Activated CD4-positive, alpha-beta T cell treated with anti-CD3 and anti-CD28 coated beads for 4 hours (primary cell): ENCODE data around the gene CDH23.

Source experiments
- DNase-seq, 2 donors: peaks; one replicate each; pipeline ENCODE4 v3.0.0-alpha.2; 2020

CDH23 gene

DNA sequence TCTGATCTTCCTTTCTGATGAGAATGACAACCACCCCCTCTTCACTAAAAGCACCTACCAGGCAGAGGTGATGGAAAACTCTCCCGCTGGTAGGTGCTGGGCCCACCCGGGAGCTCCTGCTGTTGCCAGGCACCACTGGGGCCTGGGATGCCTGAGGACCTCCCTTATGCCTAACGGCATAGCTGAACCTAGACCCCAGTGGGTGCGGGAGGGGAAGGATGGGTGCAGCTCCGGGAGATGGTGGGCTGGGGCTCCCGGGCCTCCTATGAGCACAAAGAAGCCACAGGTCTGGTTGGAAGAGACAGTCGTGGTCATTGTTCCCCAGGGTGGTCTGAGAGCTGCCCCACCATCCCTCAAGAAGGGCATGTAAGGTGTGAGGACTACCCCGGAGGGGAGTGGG lies 392.2 kb downstream of the CDH23 start:
- no peak for DNase-seq

DNA sequence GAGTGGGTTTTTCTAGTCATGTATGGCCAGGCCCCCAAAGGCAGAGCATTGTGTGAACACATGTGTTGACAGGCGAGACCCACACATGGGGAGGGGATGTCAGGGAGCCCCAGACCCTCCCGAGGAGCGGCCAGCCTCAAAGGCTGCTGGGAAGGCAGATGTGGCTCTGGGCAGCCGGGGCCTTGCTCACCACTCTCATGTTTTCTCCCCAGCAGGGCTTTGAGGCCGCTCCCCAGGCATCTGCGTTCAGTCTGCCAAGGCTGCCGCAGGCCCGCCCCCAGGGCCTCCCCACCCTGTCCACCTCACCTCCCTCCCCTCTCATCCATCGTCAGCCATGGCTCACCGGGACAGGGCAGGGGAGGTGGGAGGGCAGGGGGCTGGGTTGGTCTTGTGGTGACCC lies 393.2 kb downstream of the CDH23 start:
- no peak for DNase-seq

DNA sequence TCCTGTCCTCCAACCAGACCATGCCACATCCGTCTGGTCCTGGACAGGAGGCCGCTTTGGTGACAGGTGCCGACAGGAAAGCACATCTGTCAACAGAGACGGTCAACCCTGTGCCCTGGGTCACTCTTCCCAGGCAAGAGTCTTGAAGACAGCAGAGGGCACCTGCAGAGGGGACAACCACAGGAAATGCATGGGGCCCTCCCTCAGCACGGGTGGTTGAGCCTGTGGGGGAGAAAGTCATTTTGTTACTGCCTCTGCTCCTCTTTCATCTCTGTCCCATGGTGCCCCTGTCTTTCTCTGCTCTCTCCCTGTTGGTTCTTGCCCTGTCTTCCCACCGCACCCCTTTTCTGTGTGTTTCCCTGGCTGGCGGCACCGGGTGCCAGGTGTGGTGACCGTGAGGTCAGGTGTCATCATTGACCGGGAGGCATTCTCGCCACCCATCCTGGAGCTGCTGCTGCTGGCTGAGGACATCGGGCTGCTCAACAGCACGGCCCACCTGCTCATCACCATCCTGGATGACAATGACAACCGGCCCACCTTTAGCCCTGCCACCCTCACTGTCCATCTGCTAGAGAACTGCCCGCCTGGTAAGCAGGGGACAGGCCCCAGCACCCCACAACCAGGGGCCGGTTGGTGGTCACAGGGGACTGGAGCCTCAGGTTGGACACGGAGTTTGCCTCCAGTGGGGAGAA lies 394.2 kb downstream of the CDH23 start:
- DNase-seq, result no peak

DNA sequence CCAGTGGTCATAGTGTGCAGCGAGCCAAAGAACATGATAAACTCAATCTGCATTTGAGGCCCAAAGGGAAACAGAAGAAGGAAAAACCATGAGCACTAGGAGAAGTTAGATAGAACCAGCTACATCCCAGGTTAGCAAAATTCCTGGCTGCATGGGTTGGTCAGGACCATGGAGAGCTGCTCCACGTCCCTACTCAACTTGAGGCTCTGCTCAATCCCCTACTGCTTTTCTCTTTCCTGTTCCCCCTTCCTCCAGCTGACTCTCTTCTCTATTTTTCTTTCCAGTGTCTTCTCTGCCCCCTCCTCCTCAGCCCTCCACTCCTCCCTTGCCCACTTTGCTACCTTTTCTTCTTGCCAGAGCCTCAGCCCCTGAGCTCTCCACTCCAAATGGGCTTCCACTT lies 398.5 kb downstream of the CDH23 start:
- DNase-seq, result no peak

DNA sequence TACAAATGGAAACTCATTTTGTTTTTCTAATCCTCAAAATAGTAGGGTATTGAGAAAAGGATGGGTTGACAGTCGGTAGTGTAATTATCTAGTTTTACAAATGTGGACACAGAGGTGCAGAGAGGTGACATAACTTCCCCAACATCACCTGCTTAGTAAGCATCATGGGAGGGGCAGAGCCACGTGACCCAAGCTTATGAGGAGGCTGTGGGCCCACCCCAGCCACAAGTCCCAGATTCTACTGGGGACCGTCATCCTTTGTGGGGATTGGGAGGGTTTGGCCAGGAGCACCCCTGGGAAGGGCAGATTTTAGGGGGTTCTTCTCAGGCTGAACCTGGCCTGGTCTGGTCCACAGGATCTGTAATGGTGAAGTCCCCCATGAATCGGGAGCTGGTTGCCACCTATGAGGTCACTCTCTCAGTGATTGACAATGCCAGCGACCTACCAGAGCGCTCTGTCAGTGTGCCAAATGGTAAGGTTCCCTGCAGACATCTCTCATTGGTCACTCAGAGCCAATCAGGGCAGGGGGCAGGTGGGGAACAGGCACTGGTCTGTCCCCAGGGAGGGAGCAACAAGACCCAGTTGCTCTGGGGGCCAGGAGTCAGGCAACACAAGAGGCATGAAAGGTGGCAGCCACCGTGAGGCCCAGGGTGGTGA lies 400.2 kb downstream of the CDH23 start:
- DNase-seq, result no peak

DNA sequence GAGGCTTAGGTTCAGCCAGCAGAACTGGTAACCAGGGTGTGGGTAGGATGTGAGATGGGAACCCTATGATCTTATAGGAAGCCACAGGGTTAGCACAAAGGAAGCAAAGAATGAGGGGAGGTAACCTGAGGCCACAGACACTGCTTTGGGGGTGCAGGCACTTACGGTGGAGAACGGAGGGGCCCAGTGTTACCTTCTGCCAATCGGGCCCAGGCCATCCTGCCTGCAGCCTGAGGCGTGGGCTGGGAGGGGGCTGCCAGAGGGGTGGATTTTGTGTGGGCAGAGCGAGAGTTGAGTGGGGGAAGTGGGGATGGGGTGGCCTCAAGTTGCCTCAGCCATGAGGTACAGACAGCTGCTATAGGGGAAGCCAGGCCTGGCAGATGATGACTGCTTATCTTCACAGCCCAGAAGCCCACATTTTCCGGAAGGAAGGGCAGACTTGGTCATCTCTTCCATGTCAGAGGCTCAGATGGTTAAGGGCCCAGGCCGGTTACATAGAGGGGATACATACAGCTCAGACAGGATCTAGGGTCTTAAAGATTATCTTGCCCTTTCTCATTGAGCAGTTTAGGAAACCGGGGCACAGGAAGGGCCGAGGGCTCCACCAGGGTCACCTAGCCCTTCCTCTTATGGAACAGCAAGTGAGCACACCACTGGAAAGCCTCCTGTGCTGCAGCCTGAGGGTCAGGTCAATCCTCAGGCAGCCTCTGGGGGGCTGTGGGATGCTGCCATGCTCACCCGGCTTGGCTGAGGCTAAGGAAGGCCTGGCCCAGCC lies 401.0 kb downstream of the CDH23 start:
- no peak for DNase-seq

DNA sequence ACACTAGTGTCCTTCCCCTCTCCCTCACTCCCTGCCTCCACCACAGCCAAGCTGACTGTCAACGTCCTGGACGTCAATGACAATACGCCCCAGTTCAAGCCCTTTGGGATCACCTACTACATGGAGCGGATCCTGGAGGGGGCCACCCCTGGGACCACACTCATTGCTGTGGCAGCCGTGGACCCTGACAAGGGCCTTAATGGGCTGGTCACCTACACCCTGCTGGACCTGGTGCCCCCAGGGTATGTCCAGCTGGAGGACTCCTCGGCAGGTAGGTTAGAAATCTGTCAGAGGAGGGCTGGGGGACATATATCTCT lies 401.5 kb downstream of the CDH23 start:
- DNase-seq, result no peak

DNA sequence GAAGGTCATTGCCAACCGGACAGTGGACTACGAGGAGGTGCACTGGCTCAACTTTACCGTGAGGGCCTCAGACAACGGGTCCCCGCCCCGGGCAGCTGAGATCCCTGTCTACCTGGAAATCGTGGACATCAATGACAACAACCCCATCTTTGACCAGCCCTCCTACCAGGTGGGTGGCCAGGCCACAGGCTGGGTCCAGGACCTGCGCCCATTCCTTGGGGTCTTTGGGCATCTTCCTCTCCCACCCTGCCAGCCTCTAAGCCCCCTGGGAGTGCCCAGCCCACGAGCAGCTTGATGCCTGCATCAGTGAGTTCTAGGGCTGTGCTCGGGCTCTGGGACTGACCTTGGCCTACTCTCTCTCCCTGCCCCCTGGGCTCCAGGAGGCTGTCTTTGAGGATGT lies 402.4 kb downstream of the CDH23 start:
- DNase-seq, result no peak

DNA sequence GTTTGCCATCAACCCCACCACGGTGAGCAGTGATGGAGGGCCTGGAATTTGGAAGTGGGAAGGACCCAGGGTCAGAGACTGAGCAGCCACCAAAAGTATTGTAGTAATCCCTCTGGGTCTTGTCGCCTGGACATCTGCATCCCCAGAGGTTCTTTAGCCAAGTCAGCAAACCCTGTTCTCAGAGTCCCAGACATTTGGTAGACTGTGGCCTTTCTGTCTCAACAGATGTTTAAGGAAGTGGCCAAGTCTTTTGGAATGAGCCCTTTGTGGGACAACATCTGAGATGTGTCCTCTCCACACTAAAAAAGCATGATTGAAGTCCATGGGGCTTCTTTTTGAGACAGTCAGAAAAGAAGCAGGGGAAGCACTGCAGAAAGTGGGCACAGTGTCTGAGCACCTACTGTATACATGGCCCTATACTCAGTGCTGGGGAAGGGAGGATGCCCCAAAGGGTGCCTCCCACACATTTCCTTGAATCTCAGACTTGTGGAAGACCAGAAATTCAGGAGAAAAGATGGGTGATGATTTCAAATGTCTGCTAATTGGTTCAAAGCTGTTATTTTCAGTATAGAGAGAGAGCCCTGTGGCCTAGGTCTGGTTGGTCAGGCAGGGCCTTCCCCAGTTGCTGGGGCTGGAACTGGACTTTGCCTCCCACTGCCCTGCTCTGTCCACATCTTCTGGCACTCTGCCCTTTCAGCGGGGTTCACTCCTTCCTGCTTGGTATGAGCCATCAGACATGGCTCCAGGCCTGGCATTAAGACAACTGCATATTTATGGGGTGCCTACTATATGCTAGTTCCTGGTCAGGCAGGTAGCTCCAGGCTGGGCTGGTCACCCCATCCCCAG lies 403.1 kb downstream of the CDH23 start:
- DNase-seq, result no peak

DNA sequence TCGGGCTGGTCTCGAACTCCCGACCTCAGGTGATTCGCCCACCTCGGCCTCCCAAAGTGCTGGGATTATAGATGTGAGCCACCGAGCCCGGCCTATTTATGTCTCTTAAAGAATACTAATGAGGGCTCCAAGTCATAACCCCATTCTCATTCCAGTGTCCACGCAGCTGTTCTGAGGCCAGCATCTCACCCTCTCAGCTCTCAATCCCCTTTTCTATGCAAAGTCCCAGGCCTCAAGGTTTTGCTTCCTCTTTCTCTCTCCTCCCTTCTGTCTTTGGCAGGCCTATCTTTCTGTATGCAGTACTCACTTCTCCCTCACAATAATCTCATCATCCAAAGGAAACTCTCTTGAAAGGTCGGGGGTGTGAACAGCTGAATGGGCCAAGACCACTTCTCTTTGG lies 404.6 kb downstream of the CDH23 start:
- no peak for DNase-seq

DNA sequence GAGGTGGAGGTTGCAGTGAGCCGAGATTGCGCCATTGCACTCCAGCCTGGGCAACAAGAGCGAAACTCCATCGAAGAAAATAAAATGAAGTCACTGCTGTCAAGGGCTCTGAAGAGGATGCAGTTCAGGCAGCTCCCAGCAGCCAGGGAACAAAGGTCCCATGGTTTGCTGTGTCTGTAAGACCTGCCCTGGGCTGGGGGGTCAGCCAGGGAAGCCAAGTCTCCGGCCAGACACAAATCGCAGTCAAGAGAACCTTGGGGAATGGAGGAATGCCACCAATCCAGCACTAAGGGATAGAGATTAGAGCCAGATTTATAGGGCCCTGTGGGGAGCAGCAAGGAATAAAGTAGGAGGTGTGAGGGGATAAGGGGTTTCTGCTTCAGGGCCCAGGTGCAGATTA lies 405.5 kb downstream of the CDH23 start:
- no peak for DNase-seq

DNA sequence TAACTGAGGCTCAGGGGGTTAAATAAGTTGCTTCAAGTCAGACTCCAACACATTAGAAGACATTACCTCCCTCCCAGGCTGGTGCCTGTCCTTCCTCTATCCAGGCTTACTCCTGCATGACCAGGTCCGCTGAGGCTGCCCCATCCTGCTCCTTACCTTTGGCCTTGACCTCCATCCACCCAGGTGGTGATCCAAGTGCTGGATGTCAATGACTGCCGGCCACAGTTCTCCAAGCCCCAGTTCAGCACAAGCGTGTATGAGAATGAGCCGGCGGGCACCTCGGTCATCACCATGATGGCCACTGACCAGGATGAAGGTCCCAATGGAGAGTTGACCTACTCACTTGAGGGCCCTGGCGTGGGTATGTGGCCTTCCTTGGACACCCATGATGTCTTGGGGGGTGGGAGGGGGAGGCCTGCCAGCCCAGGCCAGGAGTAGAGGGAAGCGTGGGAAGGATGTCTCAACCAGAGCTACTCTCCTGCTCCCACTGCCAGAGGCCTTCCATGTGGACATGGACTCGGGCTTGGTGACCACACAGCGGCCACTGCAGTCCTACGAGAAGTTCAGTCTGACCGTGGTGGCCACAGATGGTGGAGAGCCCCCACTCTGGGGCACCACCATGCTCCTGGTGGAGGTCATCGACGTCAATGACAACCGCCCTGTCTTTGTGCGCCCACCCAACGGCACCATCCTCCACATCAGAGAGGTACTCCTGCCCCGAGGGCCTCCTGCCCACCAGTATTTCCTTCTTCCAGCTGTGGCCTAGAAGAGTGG lies 406.2 kb downstream of the CDH23 start:
- DNase-seq, result no peak

DNA sequence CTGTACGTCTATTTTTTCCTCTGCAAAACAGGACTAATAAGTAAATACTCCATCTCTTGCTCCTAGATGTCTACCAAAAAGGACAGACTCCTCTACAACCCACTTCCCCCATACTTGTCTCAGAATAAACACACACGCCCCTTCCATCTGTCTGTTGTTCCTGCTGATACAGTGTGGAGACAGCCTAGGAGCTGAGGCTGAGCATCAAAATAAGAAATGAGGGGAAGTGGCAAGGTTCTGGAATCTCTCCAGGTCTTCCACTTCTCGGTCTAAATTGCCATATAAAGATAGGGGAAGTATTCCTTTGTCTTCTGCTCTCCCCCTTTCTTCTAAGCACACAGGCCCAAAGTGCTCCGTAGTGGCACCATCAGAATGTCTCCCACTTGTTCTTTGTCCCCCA lies 407.4 kb downstream of the CDH23 start:
- no peak for DNase-seq

DNA sequence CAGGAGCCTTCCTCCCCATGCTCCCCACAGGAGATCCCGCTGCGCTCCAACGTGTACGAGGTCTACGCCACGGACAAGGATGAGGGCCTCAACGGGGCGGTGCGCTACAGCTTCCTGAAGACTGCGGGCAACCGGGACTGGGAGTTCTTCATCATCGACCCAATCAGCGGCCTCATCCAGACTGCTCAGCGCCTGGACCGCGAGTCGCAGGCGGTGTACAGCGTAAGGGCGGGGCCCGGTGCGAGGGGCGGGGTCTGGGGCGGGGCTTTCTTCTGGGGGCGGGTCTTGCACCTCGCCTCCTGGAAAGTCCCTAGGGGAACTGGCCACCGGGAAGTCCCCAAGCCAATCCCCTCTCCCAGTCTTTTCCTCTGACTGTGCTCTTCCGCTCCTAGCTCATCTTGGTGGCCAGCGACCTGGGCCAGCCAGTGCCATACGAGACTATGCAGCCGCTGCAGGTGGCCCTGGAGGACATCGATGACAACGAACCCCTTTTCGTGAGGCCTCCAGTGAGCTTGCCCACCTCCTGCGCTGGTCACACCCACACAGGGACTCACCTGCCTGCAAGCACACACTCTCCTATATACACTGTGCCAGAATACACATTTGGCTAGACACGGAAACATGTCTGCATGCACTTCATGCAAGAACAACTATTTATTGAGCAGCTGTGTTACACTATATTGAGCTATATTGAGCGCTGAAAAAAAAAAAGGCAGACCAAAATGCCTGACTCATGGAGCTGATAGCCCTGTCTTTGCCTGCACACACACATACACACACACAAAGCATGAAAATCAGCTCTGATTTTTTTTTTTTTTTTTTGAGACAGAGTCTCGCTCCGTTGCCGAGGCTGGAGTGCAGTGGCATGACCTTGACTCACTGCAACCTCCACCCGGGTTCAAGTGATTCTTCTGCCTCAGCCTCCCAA lies 409.3 kb downstream of the CDH23 start:
- no peak for DNase-seq

DNA sequence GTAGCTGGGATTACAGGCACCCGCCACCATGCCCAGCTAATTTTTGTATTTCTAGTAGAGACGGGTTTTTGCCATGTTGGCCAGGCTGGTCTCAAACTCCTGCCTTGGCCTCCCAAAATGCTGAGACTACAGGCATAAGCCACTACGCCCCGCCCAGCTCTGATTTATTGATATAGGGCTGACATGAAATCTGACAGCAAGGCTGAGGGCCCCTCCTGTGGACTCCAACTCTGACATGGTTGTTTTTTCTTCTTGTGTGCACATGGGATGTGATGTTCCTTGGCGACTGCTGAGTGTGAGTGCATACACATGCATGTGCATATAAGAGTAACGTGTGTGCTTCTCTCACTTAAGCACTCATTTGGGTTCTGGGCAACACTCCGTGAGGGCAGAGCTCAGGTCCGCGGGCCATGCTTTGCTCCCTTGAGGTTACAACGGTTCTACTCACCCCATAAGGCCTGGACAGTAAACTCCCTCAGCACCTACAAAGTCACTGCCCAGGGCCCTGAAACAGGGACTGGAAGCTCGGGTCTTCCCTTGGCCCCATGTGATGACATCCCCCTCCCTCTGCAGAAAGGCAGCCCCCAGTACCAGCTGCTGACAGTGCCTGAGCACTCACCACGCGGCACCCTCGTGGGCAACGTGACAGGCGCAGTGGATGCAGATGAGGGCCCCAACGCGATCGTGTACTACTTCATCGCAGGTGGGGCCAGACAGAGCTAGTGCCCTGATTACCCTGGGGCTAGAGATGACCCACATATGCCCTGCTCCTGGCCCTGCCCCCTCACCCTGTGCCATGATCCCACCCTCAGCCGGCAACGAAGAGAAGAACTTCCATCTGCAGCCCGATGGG lies 410.2 kb downstream of the CDH23 start:
- no peak for DNase-seq

DNA sequence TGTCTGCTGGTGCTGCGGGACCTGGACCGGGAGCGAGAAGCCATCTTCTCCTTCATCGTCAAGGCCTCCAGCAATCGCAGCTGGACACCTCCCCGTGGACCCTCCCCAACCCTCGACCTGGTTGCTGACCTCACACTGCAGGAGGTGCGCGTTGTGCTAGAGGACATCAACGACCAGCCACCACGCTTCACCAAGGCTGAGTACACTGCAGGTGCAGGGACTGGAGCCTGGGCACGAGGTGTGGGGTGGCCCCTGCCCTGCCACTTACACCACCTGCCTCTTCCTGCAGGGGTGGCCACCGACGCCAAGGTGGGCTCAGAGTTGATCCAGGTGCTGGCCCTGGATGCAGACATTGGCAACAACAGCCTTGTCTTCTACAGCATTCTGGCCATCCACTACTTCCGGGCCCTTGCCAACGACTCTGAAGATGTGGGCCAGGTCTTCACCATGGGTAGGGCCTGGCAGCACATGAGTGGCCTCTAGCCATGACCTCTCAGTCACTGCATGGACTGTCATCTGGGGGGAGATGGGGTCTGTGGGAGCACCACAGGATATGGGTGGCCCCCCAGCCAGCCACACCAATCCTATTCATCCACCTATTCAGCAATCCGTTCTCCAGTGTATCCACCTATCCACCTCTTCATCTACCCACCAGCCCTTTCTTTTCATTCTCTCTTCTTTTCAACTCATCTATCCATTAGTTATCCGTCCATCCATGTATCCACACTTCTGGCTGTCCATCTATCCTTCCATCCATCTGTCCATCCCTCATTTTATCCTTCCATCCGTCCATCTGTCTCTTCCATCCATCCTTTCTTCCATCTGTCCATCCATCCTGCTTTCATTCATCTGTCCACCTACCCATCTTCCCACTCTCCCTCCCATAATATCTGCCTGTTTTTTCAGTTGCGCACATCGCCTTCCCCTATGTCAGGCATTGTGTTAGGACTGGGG lies 411.1 kb downstream of the CDH23 start:
- no peak for DNase-seq

DNA sequence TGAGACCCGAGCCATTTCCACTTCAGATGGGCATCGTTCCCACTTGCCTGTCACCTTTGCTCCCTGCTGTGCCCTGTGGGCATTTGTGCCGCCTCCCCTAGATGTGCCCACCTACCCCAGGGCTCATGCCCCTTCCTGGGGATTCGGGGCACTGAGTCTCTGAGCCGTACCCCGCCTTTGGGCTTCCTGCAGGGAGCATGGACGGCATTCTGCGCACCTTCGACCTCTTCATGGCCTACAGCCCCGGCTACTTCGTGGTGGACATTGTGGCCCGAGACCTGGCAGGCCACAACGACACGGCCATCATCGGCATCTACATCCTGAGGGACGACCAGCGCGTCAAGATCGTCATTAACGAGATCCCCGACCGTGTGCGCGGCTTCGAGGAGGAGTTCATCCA lies 412.9 kb downstream of the CDH23 start:
- no peak for DNase-seq

DNA sequence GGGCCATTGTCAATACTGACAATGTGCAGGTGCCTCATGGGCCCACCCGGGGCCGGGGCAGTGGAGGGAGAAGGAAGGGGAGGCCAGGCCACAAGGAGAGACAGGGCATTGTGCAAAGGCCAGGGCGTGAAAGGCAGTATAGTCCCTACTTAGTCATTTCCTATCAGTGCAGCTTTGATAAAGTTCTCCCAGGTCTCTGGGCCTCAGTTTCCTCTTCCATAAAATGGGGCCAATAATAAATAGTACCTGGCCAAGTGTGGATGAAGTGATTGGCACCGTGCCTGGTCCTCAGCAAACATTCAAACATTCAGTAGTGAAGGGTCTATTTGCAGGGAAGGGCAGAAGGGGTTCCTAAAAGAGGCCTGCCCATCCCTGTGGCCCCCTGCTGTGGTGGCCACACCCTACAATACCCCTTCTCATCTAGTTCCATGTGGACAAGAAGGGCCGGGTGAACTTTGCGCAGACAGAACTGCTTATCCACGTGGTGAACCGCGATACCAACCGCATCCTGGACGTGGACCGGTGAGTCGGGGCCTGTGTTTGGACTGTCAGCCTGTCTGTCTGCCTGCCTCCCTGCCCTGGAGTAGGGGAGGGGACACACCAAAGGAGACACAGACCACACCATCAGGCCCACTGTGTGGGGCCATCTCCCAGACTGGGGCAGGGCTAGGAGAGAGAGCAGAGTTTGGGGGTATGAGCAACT lies 413.5 kb downstream of the CDH23 start:
- DNase-seq, result no peak

DNA sequence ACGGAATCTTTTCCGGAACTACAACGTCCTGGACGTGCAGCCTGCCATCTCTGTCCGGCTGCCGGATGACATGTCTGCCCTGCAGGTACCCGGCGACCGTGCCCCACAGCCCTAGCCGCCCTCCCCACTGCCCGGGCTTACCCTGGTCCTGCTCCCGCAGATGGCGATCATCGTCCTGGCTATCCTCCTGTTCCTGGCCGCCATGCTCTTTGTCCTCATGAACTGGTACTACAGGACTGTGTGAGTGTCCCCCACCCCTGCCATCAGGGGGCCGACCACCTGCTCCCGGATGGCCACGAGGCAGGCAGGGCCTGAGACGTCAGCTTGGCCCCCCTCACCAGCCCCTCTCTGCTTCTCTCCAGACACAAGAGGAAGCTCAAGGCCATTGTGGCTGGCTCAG lies 414.6 kb downstream of the CDH23 start:
- DNase-seq, result no peak
